H1 (cell line): Measurements from ENCODE around the gene MMP24. TPM values are rescaled to one million over a fixed set of nuclear protein-coding genes. Genes with fewer than 3 reads are reported as not detected.

Experiments
- CTCF ChIA-PET: fragments of 300-600 bp; sonication (Branson Sonifier 250); formaldehyde crosslinking; loops from one replicate; lab custom pipeline; 2021; ENCODE audit not compliant: partially characterized antibody; lab: Charles Lee
- POLR2A ChIA-PET: fragments of 300-600 bp; sonication (Branson Sonifier 250); formaldehyde crosslinking; loops from one replicate; lab custom pipeline; 2021; ENCODE audit warnings: inconsistent platforms; ENCODE audit not compliant: partially characterized antibody; lab: Charles Lee
- DNase-seq, 2 experiments: peaks; one replicate each; pipeline versions ENCODE4 v3.0.0 to v3.0.0-alpha.2; 2010 to 2022; ENCODE audit warnings: low spot score in 2 of 2, low read depth in 1 of 2, mixed read lengths in 1 of 2
- FAIRE-seq: peaks from 2 replicates; lab custom pipeline; 2011; peaks lifted over from hg19 to GRCh38; lab: Jason Lieb, UNC
- H2AFZ ChIP-seq: 2 replicates; pipeline ENCODE4 v1.8.1; 2012; ENCODE audit warnings: low read length, inconsistent platforms
- H2AK5ac ChIP-seq: 2 replicates; pipeline ENCODE4 v1.6.1; 2013; ENCODE audit warnings: low read depth, low read length
- H2BK120ac ChIP-seq: replicated peaks from 2 replicates; pipeline ENCODE3; 2013; ENCODE audit warnings: low read depth, low read length, inconsistent platforms
- H2BK12ac ChIP-seq: 2 replicates; pipeline ENCODE4 v1.6.1; 2013; ENCODE audit warnings: low read depth, low read length
- H2BK15ac ChIP-seq: 2 replicates; pipeline ENCODE4 v1.6.1; 2013; ENCODE audit warnings: low read length
- H2BK20ac ChIP-seq: 2 replicates; pipeline ENCODE4 v1.6.1; 2013; ENCODE audit warnings: low read length
- H2BK5ac ChIP-seq: 2 replicates; pipeline ENCODE4 v1.6.1; 2013; ENCODE audit warnings: low read depth, low read length
- H3K14ac ChIP-seq: 2 replicates; pipeline ENCODE4 v1.6.1; 2013; ENCODE audit warnings: inconsistent platforms; ENCODE audit not compliant: insufficient read length
- H3K18ac ChIP-seq: 2 replicates; pipeline ENCODE4 v1.6.1; 2013; ENCODE audit warnings: low read length; ENCODE audit errors: extremely low read depth
- H3K23ac ChIP-seq: 2 replicates; pipeline ENCODE4 v1.6.1; 2013; ENCODE audit warnings: inconsistent platforms; ENCODE audit not compliant: insufficient read length
- H3K23me2 ChIP-seq: 2 replicates; pipeline ENCODE4 v1.6.1; 2013; ENCODE audit warnings: low read depth, low read length
- H3K27ac ChIP-seq: 2 replicates; pipeline ENCODE4 v1.6.1; 2011; ENCODE audit warnings: low read depth, low read length, inconsistent platforms
- H3K27me3 ChIP-seq, 4 experiments: replicated peaks in 1 of 4; 1 replicate in 1 of 4; 2 replicates in 3 of 4; pipeline versions ENCODE4 v1.6.1 to v1.8.1; 2011 to 2013; ENCODE audit warnings: low read length in 3 of 4, mild to moderate bottlenecking in 3 of 4, inconsistent platforms in 2 of 4, mixed read lengths in 2 of 4, moderate library complexity in 1 of 4; ENCODE audit not compliant: control insufficient read depth in 3 of 4, insufficient read depth in 3 of 4; ENCODE audit errors: extremely low read depth in 1 of 4
- H3K36me3 ChIP-seq, 4 experiments: 2 replicates each; pipeline versions ENCODE4 v1.6.1 to v1.8.1; 2011 to 2013; ENCODE audit warnings: mild to moderate bottlenecking in 4 of 4, low read length in 3 of 4, moderate library complexity in 2 of 4, control low read depth in 1 of 4, inconsistent platforms in 1 of 4; ENCODE audit not compliant: insufficient read depth in 4 of 4, control insufficient read depth in 2 of 4
- H3K4ac ChIP-seq: replicated peaks from 2 replicates; pipeline ENCODE3; 2013; ENCODE audit warnings: low read length, low read depth, mixed read lengths, inconsistent platforms; ENCODE audit not compliant: insufficient read length
- H3K4me1 ChIP-seq, 4 experiments: replicated peaks in 1 of 4; 1 replicate in 1 of 4; 2 replicates in 3 of 4; pipeline versions ENCODE4 v1.6.1 to v1.8.1; 2011 to 2013; ENCODE audit warnings: low read length in 3 of 4, inconsistent platforms in 2 of 4, mixed read lengths in 1 of 4; ENCODE audit not compliant: insufficient read depth in 4 of 4, control insufficient read depth in 3 of 4
- H3K4me2 ChIP-seq, 2 experiments: 2 replicates each; pipeline versions ENCODE4 v1.6.1 to v1.8.1; 2011 to 2013; ENCODE audit warnings: low read depth in 2 of 2, low read length in 2 of 2, control low read depth in 1 of 2, inconsistent platforms in 1 of 2, mild to moderate bottlenecking in 1 of 2; ENCODE audit not compliant: insufficient read depth in 1 of 2
- H3K4me3 ChIP-seq, 4 experiments: fragments of 200-600, 300-600 bp in 1 of 4; sonication (generic), shearing (Covaris generic), sonication (Bioruptor Twin) in 1 of 4; 2 replicates each; pipeline versions ENCODE4 v1.5.1 to v1.8.1; 2011 to 2016; ENCODE audit warnings: low read length in 4 of 4, low read depth in 3 of 4, control low read depth in 2 of 4, inconsistent platforms in 2 of 4, mild to moderate bottlenecking in 2 of 4, mixed read lengths in 1 of 4, moderate library complexity in 1 of 4; ENCODE audit not compliant: insufficient read depth in 2 of 4; ENCODE audit errors: extremely low read depth in 1 of 4
- H3K56ac ChIP-seq: replicated peaks from 2 replicates; pipeline ENCODE3; 2013; ENCODE audit warnings: low read depth, mild to moderate bottlenecking, mixed read lengths, low read length, inconsistent platforms; ENCODE audit not compliant: insufficient read length
- H3K79me1 ChIP-seq: 2 replicates; pipeline ENCODE4 v1.6.1; 2013; ENCODE audit warnings: low read depth, low read length, control low read depth
- H3K79me2 ChIP-seq, 2 experiments: 2 replicates each; pipeline versions ENCODE4 v1.6.1 to v1.8.1; 2012 to 2013; ENCODE audit warnings: low read length in 2 of 2, mild to moderate bottlenecking in 2 of 2, inconsistent platforms in 1 of 2; ENCODE audit not compliant: insufficient read depth in 2 of 2, control insufficient read depth in 1 of 2
- H3K9ac ChIP-seq, 4 experiments: replicated peaks in 1 of 4; 1 replicate in 1 of 4; 2 replicates in 3 of 4; pipeline versions ENCODE4 v1.6.1 to v1.8.1; 2011 to 2013; ENCODE audit warnings: low read depth in 3 of 4, low read length in 3 of 4, control low read depth in 2 of 4, mild to moderate bottlenecking in 2 of 4, moderate library complexity in 2 of 4, inconsistent platforms in 1 of 4; ENCODE audit errors: extremely low read depth in 1 of 4
- H3K9me3 ChIP-seq, 2 experiments: 2 replicates each; pipeline versions ENCODE4 v1.6.1 to v1.8.1; 2012 to 2013; ENCODE audit warnings: mild to moderate bottlenecking in 2 of 2, moderate library complexity in 2 of 2, control low read depth in 1 of 2, inconsistent platforms in 1 of 2, low read depth in 1 of 2, low read length in 1 of 2, mixed read lengths in 1 of 2; ENCODE audit not compliant: insufficient read depth in 2 of 2
- H4K20me1 ChIP-seq, 2 experiments: replicated peaks in 1 of 2; 2 replicates each; pipeline versions ENCODE3 to v1.8.1; 2011 to 2013; ENCODE audit warnings: inconsistent platforms in 2 of 2, low read length in 2 of 2, mild to moderate bottlenecking in 1 of 2; ENCODE audit not compliant: insufficient read depth in 2 of 2, control insufficient read depth in 1 of 2
- H4K5ac ChIP-seq: 2 replicates; pipeline ENCODE4 v1.6.1; 2013; ENCODE audit warnings: low read length, low read depth, mixed read lengths, inconsistent platforms; ENCODE audit not compliant: insufficient read length
- H4K8ac ChIP-seq: 2 replicates; pipeline ENCODE4 v1.8.0; 2013; ENCODE audit warnings: mild to moderate bottlenecking, moderate library complexity, low read length, inconsistent platforms; ENCODE audit not compliant: insufficient read depth; ENCODE audit errors: extremely low read depth
- H4K91ac ChIP-seq: replicated peaks from 2 replicates; pipeline ENCODE3; 2013; ENCODE audit warnings: low read length, mixed read lengths, inconsistent platforms; ENCODE audit not compliant: insufficient read length
- ASH2L ChIP-seq: fragments of 200-600, 300-600 bp; sonication (generic); IDR thresholded peaks from one replicate; pipeline ENCODE4 v1.7.1; 2017; ENCODE audit warnings: low read length
- BACH1 ChIP-seq: IDR thresholded peaks from 2 replicates; pipeline ENCODE4 v1.6.1; 2012; ENCODE audit warnings: low read length, improper control_type of control experiment
- BCL11A ChIP-seq, 2 experiments: IDR thresholded peaks; one replicate each; pipeline ENCODE4 v1.6.1; 2011; ENCODE audit warnings: low read depth in 2 of 2, low read length in 2 of 2, mild to moderate bottlenecking in 2 of 2
- HDAC6 ChIP-seq: IDR thresholded peaks from one replicate; pipeline ENCODE4 v1.7.1; 2012; ENCODE audit warnings: low read depth, mild to moderate bottlenecking, inconsistent platforms, low read length, moderate library complexity
- JUND ChIP-seq: IDR thresholded peaks from 2 replicates; pipeline ENCODE4 v1.6.1; 2011; ENCODE audit warnings: mild to moderate bottlenecking, improper control_type of control experiment, low read length
- NANOG ChIP-seq: IDR thresholded peaks from 2 replicates; pipeline ENCODE4 v1.6.1; 2011; ENCODE audit warnings: low read length, low read depth, mild to moderate bottlenecking, inconsistent platforms; ENCODE audit not compliant: insufficient read depth, poor library complexity, severe bottlenecking
- NRF1 ChIP-seq: IDR thresholded peaks from 2 replicates; pipeline ENCODE4 v1.6.1; 2011; ENCODE audit warnings: mild to moderate bottlenecking, low read depth, low read length, improper control_type of control experiment
- POLR2A ChIP-seq, 2 experiments: IDR thresholded peaks; 1 replicate in 1 of 2; 2 replicates in 1 of 2; pipeline ENCODE4 v1.6.1; 2011; ENCODE audit warnings: low read depth in 2 of 2, low read length in 2 of 2, mild to moderate bottlenecking in 2 of 2; ENCODE audit errors: control extremely low read depth in 1 of 2
- SIX5 ChIP-seq: IDR thresholded peaks from 2 replicates; pipeline ENCODE4 v1.6.1; 2011; ENCODE audit warnings: mild to moderate bottlenecking, low read depth, low read length
- YY1 ChIP-seq: IDR thresholded peaks from 2 replicates; pipeline ENCODE4 v1.6.1; 2011; ENCODE audit warnings: low read depth, mild to moderate bottlenecking, low read length
- WGBS, 2 experiments: shearing (Covaris generic) in 1 of 2; methylation state at CpG; one replicate each; pipeline versions ENCODE4 v1.1.6 to v1.1.7; 2013 to 2015; ENCODE audit warnings: low lambda C conversion rate in 2 of 2, mixed read lengths in 2 of 2, inconsistent platforms in 1 of 2, low coverage in 1 of 2, missing lambda C conversion rate in 1 of 2; ENCODE audit not compliant: insufficient replicate concordance in 2 of 2, insufficient coverage in 1 of 2, insufficient read length in 1 of 2; ENCODE audit errors: extremely low coverage in 1 of 2, missing lambda C conversion rate in 1 of 2; 5-methylcytosine and 5-hydroxymethylcytosine counted together
- polyA plus RNA-seq, 7 experiments: library from polyadenylated mRNA; depleted of rRNA in 3 of 7; stranded (reverse) in 5 of 7; unstranded in 2 of 7; fragments of >200 nt in 5 of 7; fragments of 200-250 nt in 2 of 7; gene quantifications; 1 replicate in 5 of 7; 2 replicates in 1 of 7; 4 replicates in 1 of 7; pipeline versions ENCODE4 v1.2.1 to v1.2.3, GENCODE V29; 2011 to 2013; ENCODE audit warnings: missing spikeins in 2 of 7, mixed read lengths in 2 of 7
- total RNA-seq: library from RNA; stranded (reverse); fragmentation: NEBNext Ultra II Directional; extraction: Animal tissue kit (Norgen Biotek cat#: 25700); gene quantifications from 2 replicates; pipeline ENCODE4 v1.2.1, GENCODE V29; 2021

The MMP24 gene
- total and polyA plus RNA-seq, 2 of the 8 experiments (the other 6 are each of a cell fraction or from before 2014, with no cell fraction given): 18.8 to 21.4 TPM

DNA sequence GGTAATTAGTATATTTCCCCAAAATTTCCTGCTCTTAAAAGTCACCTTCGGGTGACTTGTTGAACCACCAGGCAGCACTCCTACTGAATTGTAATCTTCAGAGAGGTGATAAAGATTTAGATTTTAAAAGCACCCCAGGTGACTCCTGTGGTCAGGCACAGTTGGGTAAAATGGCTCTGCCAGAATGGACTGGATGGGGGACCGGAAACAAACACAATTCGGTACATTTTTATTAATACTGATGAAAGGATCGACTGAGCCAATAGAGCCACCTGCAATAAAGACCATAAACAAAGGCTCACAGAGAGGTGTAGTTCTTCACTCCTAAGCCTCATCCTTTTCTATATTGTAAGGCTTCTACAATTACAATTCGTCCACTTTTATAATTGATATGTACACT is 85.3 kb downstream of the MMP24 start:
- H3K23ac ChIP-seq: no peak overlapping the region
- no peak overlapping the region for H2BK5ac ChIP-seq
- no peak overlapping the region for H3K14ac ChIP-seq
- H3K9me3 ChIP-seq: no peaks in the 10 kb centered on the region
- H3K4me3 ChIP-seq: no peak overlapping the region
- no peak overlapping the region for H2BK12ac ChIP-seq
- no peak overlapping the region for H2BK15ac ChIP-seq
- no peak overlapping the region for H3K56ac ChIP-seq
- POLR2A ChIA-PET: interaction anchor here (1.0 to 1.1 kb wide), 2 partner anchors 8 to 30 kb away, joined by 3 to 4 read pairs; no protein-coding TSS in a partner anchor
- H3K18ac ChIP-seq: no peak overlapping the region
- WGBS, 2 experiments: 86% methylated on average over 5 of the region's 5 CpGs; no CpG with 5 or more reads in 1 of the 2 experiments
- H3K23me2 ChIP-seq: no peaks in the 10 kb centered on the region
- DNase-seq: no peak
- H3K4ac ChIP-seq: no peak overlapping the region
- no peaks in the 10 kb centered on the region for H3K27me3 ChIP-seq
- peaks cover 0 to 8% (median 6%) of the 10 kb centered on the region in 4 experiments; a peak in 4 of 7 replicates for H3K4me1 ChIP-seq
- H4K20me1 ChIP-seq: no peaks in the 10 kb centered on the region
- H3K4me2 ChIP-seq: no peak overlapping the region
- H3K79me1 ChIP-seq: no peaks in the 10 kb centered on the region; the same call in 1 of the 2 replicates
- CTCF ChIA-PET: interaction anchor here (1.1 to 1.7 kb wide), 2 partner anchors 10 to 21 kb away, joined by 3 to 5 read pairs; no protein-coding TSS in a partner anchor
- H3K36me3 ChIP-seq: peaks cover 0 to 4% (median 0%) of the 10 kb centered on the region in 4 experiments; a peak in 1 of 8 replicates
- TF ChIP-seq NANOG (no peak), HDAC6 (no peak), POLR2A (IDR thresholded peaks at IDR 0.05; ENCODE audit: control extremely low read depth in 1 of 2, low read depth in 2 of 2, low read length in 2 of 2) (no peak), NRF1 (no peak), BCL11A (IDR thresholded peaks at IDR 0.05; ENCODE audit: low read depth in 2 of 2, low read length in 2 of 2) (no peak), YY1 (no peak), ASH2L (no peak), JUND (no peak), BACH1 (no peak), SIX5 (no peak)
- H4K8ac ChIP-seq: no peak overlapping the region
- H2BK20ac ChIP-seq: no peak overlapping the region
- no peak overlapping the region for H2BK120ac ChIP-seq
- H3K27ac ChIP-seq: no peak overlapping the region
- no peak overlapping the region for H4K5ac ChIP-seq
- no peak overlapping the region for H4K91ac ChIP-seq
- no peak overlapping the region for H2AK5ac ChIP-seq
- no peaks in the 10 kb centered on the region for H3K79me2 ChIP-seq
- FAIRE-seq: no peak
- no peak overlapping the region for H2AFZ ChIP-seq
- no peak overlapping the region for H3K9ac ChIP-seq
